Vagina (tissue), 2 donors: ENCODE results near the gene THY1.

ENCODE experiments used
- POLR2A ChIP-seq, 2 donors: fragments of 450-650 bp; IDR thresholded peaks; one replicate each; pipeline ENCODE4 v1.6.1; 2017; ENCODE audit warnings: antibody characterized with exemption in 2 of 2, mild to moderate bottlenecking in 2 of 2, moderate library complexity in 2 of 2
- POLR2AphosphoS5 ChIP-seq, 2 donors: sonication (generic); formaldehyde crosslinking; IDR thresholded peaks; one replicate each; pipeline ENCODE4 v1.9.0; 2017; ENCODE audit warnings: antibody characterized with exemption in 2 of 2, mild to moderate bottlenecking in 2 of 2, low read depth in 1 of 2; ENCODE audit not compliant: insufficient read depth in 1 of 2
- TF ChIP-seq, protein P1 (sequence below), 3 experiments: fragments of 450-650 bp in 2 of 3; fragments of 200-600 bp in 1 of 3; sonication (generic) in 1 of 3; IDR thresholded peaks; one replicate each; pipeline ENCODE4 v1.5.1; 2017 to 2019; ENCODE audit warnings: antibody characterized with exemption in 3 of 3, mild to moderate bottlenecking in 2 of 3, moderate library complexity in 2 of 3

GRCh38 chr11:119370486-119371046 lies 52.4 kb downstream of the THY1 start:
- TF ChIP-seq POLR2AphosphoS5 (IDR thresholded peaks at IDR 0.05; ENCODE audit: insufficient read depth in 1 of 2, low read depth in 1 of 2), result peak in 1 of 2 donors; percentile 12
- TF ChIP-seq, protein P1, sequence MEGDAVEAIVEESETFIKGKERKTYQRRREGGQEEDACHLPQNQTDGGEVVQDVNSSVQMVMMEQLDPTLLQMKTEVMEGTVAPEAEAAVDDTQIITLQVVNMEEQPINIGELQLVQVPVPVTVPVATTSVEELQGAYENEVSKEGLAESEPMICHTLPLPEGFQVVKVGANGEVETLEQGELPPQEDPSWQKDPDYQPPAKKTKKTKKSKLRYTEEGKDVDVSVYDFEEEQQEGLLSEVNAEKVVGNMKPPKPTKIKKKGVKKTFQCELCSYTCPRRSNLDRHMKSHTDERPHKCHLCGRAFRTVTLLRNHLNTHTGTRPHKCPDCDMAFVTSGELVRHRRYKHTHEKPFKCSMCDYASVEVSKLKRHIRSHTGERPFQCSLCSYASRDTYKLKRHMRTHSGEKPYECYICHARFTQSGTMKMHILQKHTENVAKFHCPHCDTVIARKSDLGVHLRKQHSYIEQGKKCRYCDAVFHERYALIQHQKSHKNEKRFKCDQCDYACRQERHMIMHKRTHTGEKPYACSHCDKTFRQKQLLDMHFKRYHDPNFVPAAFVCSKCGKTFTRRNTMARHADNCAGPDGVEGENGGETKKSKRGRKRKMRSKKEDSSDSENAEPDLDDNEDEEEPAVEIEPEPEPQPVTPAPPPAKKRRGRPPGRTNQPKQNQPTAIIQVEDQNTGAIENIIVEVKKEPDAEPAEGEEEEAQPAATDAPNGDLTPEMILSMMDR (IDR thresholded peaks at IDR 0.05), result no peak
- TF ChIP-seq POLR2A (IDR thresholded peaks at IDR 0.05), result no peak
